Gastrocnemius medialis (tissue), 4 donors: Measurements from ENCODE around the gene PTPRC. TPM values are rescaled to one million over a fixed set of nuclear protein-coding genes. Genes with fewer than 3 reads are reported as not detected.

Experiments
- ATAC-seq, 2 donors: fragments of 150-250 bp; one replicate each; pipeline ENCODE4 v1.9.1; 2016
- DNase-seq, 2 donors: peaks; one replicate each; pipeline ENCODE4 v3.0.0-alpha.2; 2019
- H3K27ac ChIP-seq, 4 donors: fragments of 200-600 bp; sonication (generic); 1 replicate in 1 of 4; 2 replicates in 3 of 4; pipeline ENCODE4 v1.5.1; 2016 to 2018; ENCODE audit warnings: mild to moderate bottlenecking in 2 of 4, moderate library complexity in 1 of 4
- H3K27me3 ChIP-seq, 3 donors: fragments of 200-600 bp; sonication (generic) in 2 of 3; 1 replicate in 1 of 3; 2 replicates in 2 of 3; pipeline versions ENCODE4 v1.5.1 to v1.6.0; 2016 to 2019; ENCODE audit warnings: mild to moderate bottlenecking in 1 of 3, moderate library complexity in 1 of 3
- H3K36me3 ChIP-seq, 2 donors: fragments of 200-600 bp; sonication (generic) in 1 of 2; one replicate each; pipeline ENCODE4 v1.5.1; 2017 to 2018
- H3K4me1 ChIP-seq, 2 donors: fragments of 200-600 bp; sonication (generic) in 1 of 2; one replicate each; pipeline ENCODE4 v1.5.1; 2016 to 2017; ENCODE audit warnings: mild to moderate bottlenecking in 2 of 2
- H3K4me3 ChIP-seq, 4 donors: fragments of 200-600 bp; sonication (generic) in 3 of 4; 1 replicate in 1 of 4; 2 replicates in 3 of 4; pipeline ENCODE4 v1.5.1; 2016 to 2019; ENCODE audit warnings: mild to moderate bottlenecking in 2 of 4
- H3K9me3 ChIP-seq, 3 donors: fragments of 200-600 bp; sonication (generic) in 2 of 3; 1 replicate in 1 of 3; 2 replicates in 2 of 3; pipeline ENCODE4 v1.5.1; 2016 to 2019
- CTCF ChIP-seq, 5 experiments: fragments of 450-650 bp in 3 of 5; fragments of 200-600 bp in 2 of 5; sonication (generic) in 2 of 5; IDR thresholded peaks in 4 of 5; conservative IDR thresholded peaks in 1 of 5; 1 replicate in 4 of 5; 2 replicates in 1 of 5; pipeline ENCODE4 v1.5.1; 2016 to 2019; ENCODE audit warnings: antibody characterized with exemption in 5 of 5, mild to moderate bottlenecking in 3 of 5, moderate library complexity in 3 of 5
- POLR2A ChIP-seq, 2 donors: fragments of 450-650 bp; IDR thresholded peaks; one replicate each; pipeline ENCODE4 v1.6.1; 2017; ENCODE audit warnings: antibody characterized with exemption in 2 of 2, mild to moderate bottlenecking in 2 of 2, moderate library complexity in 2 of 2
- in situ Hi-C, 4 donors: fragments of 200-750 bp; cut with MboI; loops; one replicate each; pipeline versions ENCODE4 v1.15.0 to v1.8.0; 2017; ENCODE audit warnings: low sequenced_read_pairs in 4 of 4
- intact Hi-C: fragments of 100-400 bp; cut with DNase I; formaldehyde crosslinking; loops from one replicate; pipeline ENCODE4 v1.15.1; 2023; ENCODE audit warnings: low total_unique reads
- total RNA-seq, 4 donors: library from RNA; depleted of rRNA; stranded (reverse); fragments of >200 nt; gene quantifications; one replicate each; pipeline versions ENCODE4 v1.1.0 to v1.2.3, GENCODE V29; 2016

The PTPRC gene
- total RNA-seq, 4 donors from 2014 or later = 1.7 to 10.4 (median 5.3) TPM

GRCh38 chr1:198734323-198735008, 95.6 kb downstream of the PTPRC start:
- intact Hi-C loops (no loop called here), in situ Hi-C loops (no loop called here)
- Histone ChIP-seq H3K36me3 (no peaks in the 10 kb centered on the region), H3K4me1 (no peaks in the 10 kb centered on the region), H3K4me3 (no peak overlapping the region), H3K27ac (no peak overlapping the region), H3K27me3 (no peaks in the 10 kb centered on the region), H3K9me3 (peaks cover 0 to 4% (median 0%) of the 10 kb centered on the region in 3 donors)
- ATAC-seq (no peak), DNase-seq (no peak)
- TF ChIP-seq CTCF (IDR thresholded peaks at IDR 0.05 in 4 of 5, conservative IDR thresholded peaks at IDR 0.05 in 1 of 5) (no peak), POLR2A (IDR thresholded peaks at IDR 0.05) (no peak)

- H3K27me3 ChIP-seq = no peaks in the 10 kb centered on the region
- H3K4me1 ChIP-seq = no peaks in the 10 kb centered on the region
- DNase-seq (no peak), ATAC-seq (no peak)
- intact Hi-C loops = no loop called here
- TF ChIP-seq CTCF (IDR thresholded peaks at IDR 0.05 in 4 of 5, conservative IDR thresholded peaks at IDR 0.05 in 1 of 5) (no peak), POLR2A (IDR thresholded peaks at IDR 0.05) (no peak)
- H3K36me3 ChIP-seq = no peaks in the 10 kb centered on the region
- no peak overlapping the region for H3K4me3 ChIP-seq
- no peak overlapping the region for H3K27ac ChIP-seq
- peaks cover 0 to 4% (median 0%) of the 10 kb centered on the region in 3 donors for H3K9me3 ChIP-seq
- in situ Hi-C loops = no loop called here
Observed at GRCh38 chr1:198741744-198742143, 102.9 kb downstream of the PTPRC start.

GRCh38 chr1:198747127-198747526, 108.3 kb downstream of the PTPRC start:
- Histone ChIP-seq H3K27ac (no peak overlapping the region), H3K9me3 (no peaks in the 10 kb centered on the region), H3K4me1 (no peaks in the 10 kb centered on the region), H3K4me3 (no peak overlapping the region), H3K27me3 (no peaks in the 10 kb centered on the region), H3K36me3 (no peaks in the 10 kb centered on the region)
- ATAC-seq (no peak), DNase-seq (no peak)
- in situ Hi-C loops (no loop called here), intact Hi-C loops (no loop called here)
- TF ChIP-seq CTCF (IDR thresholded peaks at IDR 0.05 in 4 of 5, conservative IDR thresholded peaks at IDR 0.05 in 1 of 5) = no peak
- no peak for TF ChIP-seq POLR2A (IDR thresholded peaks at IDR 0.05)

- Histone ChIP-seq H3K9me3 (no peaks in the 10 kb centered on the region), H3K27ac (no peak overlapping the region), H3K36me3 (no peaks in the 10 kb centered on the region), H3K4me3 (no peak overlapping the region), H3K27me3 (no peaks in the 10 kb centered on the region), H3K4me1 (no peaks in the 10 kb centered on the region)
- intact Hi-C loops = no loop called here
- in situ Hi-C loops = no loop called here
- no peak for DNase-seq
- TF ChIP-seq CTCF (IDR thresholded peaks at IDR 0.05 in 4 of 5, conservative IDR thresholded peaks at IDR 0.05 in 1 of 5) = no peak
- no peak for TF ChIP-seq POLR2A (IDR thresholded peaks at IDR 0.05)
- no peak for ATAC-seq
Observed at GRCh38 chr1:198749279-198749678, 110.4 kb downstream of the PTPRC start.
